ENCODE measurements around the gene INCENP. TPM values are rescaled to one million over a fixed set of nuclear protein-coding genes. Genes with fewer than 3 reads are reported as not detected.

INCENP gene
- total and polyA plus RNA-seq, 2 of the 13 experiments (the other 11 are each of a cell fraction or from before 2014, with no cell fraction given) = 14.1 to 37.3 TPM

DNA sequence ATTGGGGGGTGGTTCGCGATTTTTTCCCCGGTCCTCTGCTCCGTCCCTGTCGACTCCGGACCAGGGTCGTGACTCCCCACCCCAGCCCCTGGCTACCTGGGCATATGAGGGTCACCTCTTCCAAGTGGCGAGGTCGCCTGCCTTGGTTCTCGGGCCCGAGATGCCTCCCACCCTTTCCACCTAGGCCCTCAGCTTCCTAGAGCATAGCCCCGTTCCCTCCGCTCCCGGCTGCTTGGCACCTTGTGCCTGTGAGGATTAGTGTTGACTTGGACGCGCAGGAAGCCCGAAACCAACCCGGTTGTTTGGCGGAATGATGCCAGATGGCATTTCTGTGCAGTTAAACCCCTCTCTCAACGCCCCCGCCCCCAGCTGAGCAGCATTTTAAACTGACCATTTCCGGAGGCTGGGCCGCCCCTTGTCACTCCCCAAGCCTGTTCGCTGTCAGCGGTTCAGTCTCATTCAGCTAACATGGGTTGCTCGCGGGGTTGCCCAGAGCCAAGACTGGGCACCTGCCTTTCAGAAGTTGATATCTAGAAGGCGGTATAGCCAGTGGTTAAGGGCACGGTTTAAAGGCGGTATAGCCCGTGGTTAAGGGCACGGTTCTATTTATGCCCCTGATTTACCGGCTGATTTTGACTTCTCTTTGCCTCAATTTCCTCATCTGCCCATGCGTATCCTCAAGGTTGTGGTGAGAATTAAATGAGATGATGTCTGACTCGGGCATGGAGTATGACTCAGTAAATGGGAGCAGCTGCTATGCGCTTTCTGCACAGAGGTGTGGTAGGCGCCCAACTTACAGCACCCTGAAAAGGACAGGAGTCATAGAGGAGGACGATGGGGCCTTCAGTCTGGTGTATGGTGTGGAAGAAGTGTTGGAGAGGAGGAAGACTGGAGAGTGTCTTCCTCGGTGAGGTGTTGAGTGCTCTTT, 639 bp downstream of the INCENP start (continued):
- TF ChIP-seq ZNF318 (CRISPR knock-in tag; IDR thresholded peaks at IDR 0.05) (no peak), ZNF652 (CRISPR knock-in tag; IDR thresholded peaks at IDR 0.05; ENCODE audit: borderline replicate concordance, low read depth) (no peak), HOXA7 (CRISPR knock-in tag; IDR thresholded peaks at IDR 0.05) (no peak), TCF12 (IDR thresholded peaks at IDR 0.05) (no peak), TCF12 (CRISPR knock-in tag; IDR thresholded peaks at IDR 0.05) (no peak), NR2F2 (IDR thresholded peaks at IDR 0.05; ENCODE audit: borderline replicate concordance, low read depth) (no peak), ATM (IDR thresholded peaks at IDR 0.05; ENCODE audit: borderline replicate concordance) (no peak), STAT6 (CRISPR knock-in tag; IDR thresholded peaks at IDR 0.05; ENCODE audit: borderline replicate concordance) (no peak), RARG (CRISPR knock-in tag; IDR thresholded peaks at IDR 0.05; ENCODE audit: low read depth) (no peak), ARID2 (CRISPR knock-in tag; IDR thresholded peaks at IDR 0.05; ENCODE audit: borderline replicate concordance) (no peak), TSC22D2 (CRISPR knock-in tag; IDR thresholded peaks at IDR 0.05; ENCODE audit: borderline replicate concordance) (no peak), TCF7L2 (IDR thresholded peaks at IDR 0.05; ENCODE audit: low read depth, low read length) (no peak), HIC2 (CRISPR knock-in tag; IDR thresholded peaks at IDR 0.05; ENCODE audit: low read depth) (no peak; the same call in 1 of the 2 replicates), FOXO1 (CRISPR knock-in tag; IDR thresholded peaks at IDR 0.05) (no peak)
- TF ChIP-seq, protein P1, sequence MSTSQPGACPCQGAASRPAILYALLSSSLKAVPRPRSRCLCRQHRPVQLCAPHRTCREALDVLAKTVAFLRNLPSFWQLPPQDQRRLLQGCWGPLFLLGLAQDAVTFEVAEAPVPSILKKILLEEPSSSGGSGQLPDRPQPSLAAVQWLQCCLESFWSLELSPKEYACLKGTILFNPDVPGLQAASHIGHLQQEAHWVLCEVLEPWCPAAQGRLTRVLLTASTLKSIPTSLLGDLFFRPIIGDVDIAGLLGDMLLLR (CRISPR knock-in tag; IDR thresholded peaks at IDR 0.05) = no peak

All from HepG2 (cell line).